Breast epithelium (tissue), 3 donors: Measurements from ENCODE around the gene CACNA1F.

Experiments
- CTCF ChIP-seq, 3 donors: fragments of 450-650 bp; IDR thresholded peaks; one replicate each; pipeline ENCODE4 v1.5.1; 2016 to 2017; ENCODE audit warnings: antibody characterized with exemption in 3 of 3, mild to moderate bottlenecking in 3 of 3, moderate library complexity in 3 of 3
- POLR2A ChIP-seq: fragments of 450-650 bp; IDR thresholded peaks from one replicate; pipeline ENCODE4 v1.6.1; 2016; ENCODE audit warnings: antibody characterized with exemption, mild to moderate bottlenecking, moderate library complexity

DNA sequence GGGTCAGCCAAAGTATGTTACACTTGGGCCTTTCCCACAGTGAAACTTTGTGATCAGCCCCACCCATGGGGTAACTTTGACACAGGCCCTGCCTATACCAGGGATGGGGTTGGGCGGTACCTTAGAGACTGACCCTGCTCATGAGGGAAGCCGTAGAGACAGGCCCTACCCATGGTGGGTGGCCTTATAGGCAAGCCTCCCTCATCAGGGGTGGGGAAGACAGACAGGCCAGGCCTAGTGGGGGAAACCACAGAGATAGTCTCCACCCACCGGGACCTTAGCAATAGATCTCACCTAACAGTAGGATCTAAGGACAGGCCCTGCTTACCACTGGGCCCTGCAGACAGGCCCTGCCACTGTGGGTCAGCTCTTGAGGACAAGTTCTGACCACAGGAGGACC, 54.6 kb downstream of the CACNA1F start:
- TF ChIP-seq CTCF (IDR thresholded peaks at IDR 0.05) (no peak), POLR2A (no peak)
